ENCODE data around the gene PPM1L.

PPM1L gene

DNA sequence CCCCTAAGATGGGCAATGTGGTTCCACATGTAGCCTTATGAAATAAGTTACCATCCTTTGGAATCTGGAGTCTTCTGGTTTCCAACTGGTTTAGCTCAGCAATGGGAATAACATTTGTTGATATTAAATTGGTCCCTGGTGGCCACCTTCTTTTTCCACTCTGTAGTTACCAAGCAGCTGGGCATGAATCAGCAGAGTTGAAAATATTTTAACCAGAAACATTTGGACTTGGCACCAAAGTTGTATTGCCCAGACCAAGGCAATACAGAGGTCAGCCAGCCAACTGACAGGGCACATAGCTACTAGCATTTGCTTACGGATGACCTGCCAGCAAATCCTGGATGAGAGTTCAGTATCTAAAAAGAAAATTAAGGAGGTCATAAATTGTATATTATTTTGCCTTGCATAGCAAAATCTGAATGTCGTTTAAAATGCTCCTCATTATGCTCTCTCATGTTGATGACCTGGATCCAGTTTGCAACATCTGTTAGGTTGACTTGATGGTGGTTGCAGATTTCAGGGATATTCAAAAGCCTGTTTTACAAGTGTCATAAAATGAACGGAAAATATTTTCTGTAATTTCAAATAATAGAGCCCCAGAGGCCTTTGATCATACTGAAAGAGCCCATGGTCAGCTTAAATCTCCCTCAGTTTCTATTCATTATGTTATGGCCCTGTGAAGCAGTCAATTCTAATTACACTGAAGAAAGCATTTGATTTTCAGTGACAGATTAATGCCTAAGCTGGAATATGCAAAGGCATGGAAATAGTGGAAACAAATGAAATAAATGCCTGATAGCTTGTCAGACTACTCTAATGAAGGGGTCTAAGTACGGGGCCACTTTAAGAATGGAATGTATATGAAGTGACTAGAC lies 54.6 kb downstream of the PPM1L start:
- DNase-seq: no peak

DNA sequence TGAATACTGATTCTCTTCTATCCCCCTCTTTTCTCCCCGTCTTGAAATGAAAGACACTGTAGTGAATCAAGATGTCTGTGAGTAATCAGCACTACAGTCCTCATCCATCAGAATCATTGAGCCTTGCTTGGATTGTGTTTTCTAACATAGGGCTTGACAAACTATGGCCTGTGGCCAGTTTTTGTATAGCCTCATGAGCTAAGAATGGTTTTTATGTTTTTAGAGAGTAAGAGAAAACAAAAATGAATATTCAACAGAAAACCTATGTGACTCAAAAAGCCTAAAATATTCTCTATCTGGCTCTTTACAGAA lies 55.2 kb downstream of the PPM1L start:
- DNase-seq: no peak

DNA sequence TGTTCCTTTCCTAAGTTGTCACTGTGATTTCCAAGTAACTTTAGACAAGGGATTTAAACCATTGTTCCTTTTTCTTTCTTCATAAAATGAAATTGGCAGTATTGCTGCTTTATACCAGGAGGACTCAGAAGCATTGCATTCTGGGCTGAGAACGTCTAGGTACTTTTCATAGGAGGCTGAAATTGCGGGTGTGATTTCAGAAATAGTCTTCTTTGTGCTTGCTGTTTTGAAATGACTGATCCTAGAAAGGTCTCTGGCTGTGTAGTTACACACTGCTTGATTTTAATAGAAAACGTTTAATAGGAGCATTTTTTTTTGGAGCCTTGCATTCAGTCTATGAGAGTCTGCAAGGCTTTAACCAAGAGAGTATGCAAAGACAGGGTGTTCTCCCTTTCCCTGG lies 56.3 kb downstream of the PPM1L start:
- DNase-seq: no peak

DNA sequence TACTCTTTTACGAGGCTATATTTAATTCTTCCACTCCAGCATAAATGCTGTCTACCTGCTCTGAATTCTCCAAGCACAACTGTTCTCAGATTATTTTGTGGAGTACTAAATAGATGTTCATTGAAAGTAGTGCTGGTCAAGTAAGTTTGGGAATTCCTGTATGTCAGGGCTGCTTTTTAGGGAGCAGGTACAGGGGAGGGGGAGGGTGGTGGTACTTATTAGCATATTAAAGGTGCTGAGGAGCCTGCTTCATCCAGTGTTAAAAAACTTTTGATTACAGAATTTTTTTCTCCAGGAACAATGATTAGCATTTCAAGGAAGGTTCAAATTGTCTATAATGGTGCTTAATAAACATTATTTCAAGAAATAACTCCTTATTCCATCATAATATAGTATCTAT lies 59.2 kb downstream of the PPM1L start:
- DNase-seq: no peak

DNA sequence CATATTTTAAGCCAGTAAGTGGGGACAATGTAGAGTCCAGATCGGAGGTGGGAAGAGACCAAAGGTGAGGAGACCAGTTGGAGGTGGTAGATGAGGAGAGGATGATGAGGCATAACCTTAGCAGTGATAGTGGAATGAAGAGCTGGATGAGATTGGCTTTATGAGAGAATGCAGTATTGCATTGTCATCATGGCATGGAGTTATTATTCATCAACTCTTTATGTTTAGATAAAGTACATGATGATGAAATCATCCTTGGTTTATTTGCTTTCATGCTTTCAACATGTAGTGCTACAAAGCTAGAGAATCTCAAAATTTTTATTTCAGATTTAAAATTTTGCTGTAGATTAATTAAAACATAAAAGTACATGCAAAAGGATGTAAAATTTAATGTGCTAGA lies 64.0 kb downstream of the PPM1L start:
- no peak for DNase-seq

DNA sequence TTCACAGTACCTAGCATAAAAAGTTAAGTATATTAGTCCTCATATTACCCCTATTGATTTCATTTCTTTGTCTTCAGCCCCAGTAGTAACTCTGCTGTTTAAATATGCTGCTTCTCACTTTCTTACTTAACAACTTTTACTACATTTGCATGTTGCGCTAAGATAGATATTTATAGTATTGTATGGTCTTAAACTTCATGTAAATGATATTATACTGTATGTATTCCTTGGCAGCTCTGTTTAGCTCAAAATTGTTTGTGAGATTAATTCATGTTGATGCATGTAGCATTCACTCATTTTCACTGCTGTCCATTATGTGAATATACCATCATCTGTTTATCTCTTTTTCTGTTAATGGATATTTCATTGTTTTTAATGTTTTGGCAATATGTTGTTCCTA lies 64.4 kb downstream of the PPM1L start:
- DNase-seq: no peak

DNA sequence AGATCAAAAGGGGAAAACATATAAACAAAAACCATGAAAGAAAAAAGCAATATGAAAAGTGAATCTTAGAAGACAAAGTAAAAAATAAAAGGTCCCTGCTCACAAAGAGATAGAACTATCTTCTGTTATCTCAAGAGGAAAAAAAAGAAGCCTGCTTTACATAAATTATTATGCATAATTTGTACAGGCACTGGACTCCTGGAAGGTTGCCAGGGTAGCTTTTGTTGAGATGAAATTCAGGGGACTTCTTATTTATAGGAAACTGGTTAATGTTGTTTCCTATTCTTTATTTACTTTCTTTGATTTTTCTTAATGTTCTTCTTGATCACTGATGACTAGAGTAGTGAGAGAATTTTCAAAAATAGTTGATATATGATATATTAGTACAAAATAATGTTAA lies 66.9 kb downstream of the PPM1L start:
- DNase-seq: no peak

DNA sequence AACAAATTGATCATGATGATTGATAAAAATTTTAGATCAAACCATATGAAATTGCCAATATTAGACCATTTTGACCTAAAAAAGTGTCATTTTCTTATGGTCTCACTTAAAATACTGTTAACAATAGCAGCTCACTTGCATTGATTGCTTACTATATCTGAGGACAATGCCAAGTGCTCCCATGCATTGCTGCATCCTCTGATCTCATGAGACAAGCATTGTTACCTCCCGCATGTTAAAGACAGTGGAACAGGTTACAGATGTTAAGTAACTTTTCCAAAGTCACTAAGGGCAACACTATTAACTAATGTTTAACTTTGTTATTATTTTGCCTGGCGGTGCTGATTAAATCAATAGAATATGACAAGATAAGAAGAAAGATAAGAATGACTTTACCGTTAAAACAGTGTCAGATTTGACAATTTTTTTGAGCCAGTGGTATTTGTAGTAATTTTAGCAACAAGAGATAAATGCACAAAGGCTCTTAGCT lies 69.3 kb downstream of the PPM1L start:
- no peak for DNase-seq

DNA sequence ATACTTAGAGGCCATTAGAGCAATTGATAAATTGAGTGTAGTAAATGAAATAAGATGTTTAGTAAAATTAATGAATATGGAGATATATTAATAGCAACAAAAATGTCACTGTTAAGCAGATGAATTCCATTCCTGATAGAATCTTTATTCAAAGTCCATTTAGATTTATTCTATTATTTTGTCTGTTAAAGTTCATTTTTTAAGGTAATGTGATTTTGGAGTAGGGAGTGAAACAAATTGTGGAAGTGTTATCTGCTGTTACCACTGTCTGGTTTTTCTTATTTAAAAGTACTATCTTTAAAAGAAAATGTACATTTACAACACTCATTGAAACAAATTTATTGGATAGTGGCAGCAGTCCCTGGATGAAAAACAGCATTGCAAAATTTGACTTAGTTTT lies 70.4 kb downstream of the PPM1L start:
- DNase-seq: no peak

DNA sequence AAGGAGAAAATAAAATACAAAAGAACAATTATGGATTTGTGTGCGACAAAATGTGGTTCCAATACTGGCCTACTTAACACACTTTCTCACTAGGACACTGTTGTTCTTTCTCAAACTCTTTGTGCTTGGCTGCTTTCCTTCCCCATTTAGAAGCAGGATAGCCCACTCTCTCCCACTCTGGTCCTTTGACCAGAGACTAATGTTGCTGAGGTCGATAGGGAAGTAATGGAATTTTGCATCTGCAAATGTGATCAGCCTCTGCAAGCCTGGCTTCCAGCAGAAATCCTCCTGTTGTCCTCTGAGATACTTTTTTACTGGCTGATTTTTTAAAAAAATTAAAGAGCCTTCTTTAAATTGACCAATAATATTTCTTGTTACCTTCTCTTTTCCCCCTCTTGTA lies 71.0 kb downstream of the PPM1L start:
- no peak for DNase-seq

DNA sequence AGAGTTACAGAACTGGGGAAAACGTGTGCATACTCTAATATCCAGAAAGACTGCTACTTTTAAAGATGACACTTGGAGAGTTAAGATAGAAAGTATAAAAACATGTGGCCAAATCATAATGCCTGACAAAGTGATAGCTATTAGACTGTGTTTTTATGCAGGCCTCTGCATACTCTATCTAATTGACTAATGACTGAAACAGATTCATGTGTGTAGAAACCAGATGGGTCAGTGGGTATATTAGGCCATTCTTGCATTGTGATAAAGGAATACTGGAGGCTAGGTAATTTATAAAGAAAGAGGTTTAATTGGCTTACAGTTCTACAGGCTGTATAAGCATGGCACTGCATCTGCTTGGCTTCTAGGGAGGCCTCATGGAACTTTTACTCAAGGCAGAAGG lies 71.5 kb downstream of the PPM1L start:
- no peak for DNase-seq

DNA sequence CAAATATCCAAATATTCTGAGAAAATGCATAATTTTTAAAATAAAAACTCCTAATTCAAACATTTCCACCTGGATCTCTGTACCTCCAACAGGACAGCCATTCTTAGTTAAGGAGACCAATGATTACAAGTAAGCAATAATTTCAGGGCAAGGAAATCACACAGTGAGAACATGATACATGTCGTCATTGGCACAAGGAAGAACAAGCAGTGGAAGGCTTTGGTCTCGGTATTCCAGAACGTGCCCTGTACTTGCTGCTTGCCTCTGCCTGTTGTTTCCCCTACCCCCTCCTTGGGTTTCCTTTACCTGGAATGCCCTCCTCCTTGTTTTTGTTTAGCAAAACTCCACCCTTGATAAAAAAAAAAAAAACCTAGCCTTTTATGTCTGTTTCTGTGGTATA lies 72.8 kb downstream of the PPM1L start:
- no peak for DNase-seq

DNA sequence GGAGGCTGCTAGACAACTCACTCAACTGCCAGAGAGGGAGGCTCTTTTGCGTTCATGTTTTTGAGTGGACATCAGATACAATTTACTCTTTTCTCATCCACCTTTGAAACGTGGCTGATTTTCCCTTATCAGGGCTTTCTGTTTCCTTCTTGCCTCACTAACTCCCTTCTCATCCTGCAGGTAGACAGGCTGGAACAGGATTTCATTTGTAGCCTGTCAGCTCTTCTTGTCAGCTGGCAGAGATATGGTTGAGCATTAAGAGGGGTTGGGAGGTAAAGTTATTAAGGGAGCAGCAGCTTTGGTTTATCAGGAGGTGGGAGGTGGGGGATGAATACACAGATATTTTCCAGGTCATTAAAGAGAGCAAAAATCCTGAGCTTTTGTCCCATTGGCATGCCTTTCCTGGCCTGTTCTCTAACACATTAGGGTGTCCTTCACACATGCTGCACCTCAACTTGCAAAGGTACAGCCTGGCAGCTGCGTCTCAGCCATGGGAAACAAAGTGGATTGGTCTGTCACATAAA lies 73.5 kb downstream of the PPM1L start:
- DNase-seq: no peak

DNA sequence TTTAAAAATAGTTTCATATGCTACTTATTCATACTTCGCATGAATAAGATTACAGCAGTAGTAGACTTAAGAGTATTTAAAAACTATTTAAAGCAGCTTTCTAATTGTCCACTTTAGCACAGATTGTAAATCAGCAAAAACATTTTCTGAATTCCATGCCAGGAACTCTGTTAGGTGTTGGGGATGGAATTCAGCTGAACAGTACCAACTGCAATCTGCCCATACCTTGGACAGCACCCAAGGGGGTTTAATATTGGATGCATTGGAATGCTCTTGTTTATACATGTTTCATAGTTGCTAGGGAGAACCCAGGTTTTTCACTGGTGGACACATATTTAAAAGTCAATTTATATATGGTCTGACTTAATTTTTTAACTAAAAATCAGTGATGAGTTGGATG lies 74.8 kb downstream of the PPM1L start:
- DNase-seq: no peak

DNA sequence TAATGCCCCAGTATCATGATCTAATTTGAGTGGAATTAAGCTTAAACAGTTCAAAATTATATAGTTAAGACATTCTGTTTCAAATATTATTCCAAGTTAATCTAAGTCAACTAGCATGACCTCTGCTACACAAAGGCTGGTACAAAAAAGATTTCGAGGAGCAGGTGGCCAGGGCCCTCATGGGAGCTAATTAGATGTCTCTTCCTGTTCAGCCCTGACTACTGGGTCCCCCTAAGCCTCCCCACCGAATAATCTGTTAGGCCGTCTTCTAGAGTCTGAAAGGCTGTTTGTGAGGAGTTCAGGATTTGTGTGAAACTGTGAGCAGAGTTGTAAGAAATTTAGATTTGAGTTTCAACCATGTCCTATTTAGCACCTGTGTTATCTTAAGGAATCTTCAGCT lies 75.4 kb downstream of the PPM1L start:
- no peak for DNase-seq

DNA sequence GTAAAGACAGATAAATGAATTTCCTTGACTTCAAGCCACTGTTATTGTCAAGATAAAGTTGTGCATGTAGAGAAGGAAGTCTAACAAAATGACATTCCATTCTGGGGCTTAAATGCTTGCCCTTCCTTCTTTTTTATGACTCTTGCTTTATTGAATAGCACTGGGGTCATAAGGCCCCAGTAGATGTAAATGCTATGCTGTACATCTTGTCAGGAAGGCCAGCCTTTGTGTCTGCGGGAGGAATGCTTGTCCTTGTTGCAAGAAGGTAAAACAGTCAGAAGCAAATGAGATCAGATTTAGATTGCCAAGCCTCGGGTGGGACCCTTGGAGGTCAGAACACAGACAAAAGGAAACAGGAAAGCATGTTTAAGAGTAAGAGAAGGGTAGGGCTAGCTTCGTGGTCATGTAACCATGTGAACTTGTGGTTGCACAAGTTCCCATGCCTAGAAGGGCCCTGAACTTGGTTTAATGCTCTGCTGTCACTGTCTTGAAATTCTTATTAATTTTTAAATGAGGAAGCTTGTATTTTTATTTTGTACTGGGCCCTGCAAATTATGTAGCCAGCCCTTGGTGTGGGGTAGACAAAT lies 81.5 kb downstream of the PPM1L start:
- DNase-seq: no peak

DNA sequence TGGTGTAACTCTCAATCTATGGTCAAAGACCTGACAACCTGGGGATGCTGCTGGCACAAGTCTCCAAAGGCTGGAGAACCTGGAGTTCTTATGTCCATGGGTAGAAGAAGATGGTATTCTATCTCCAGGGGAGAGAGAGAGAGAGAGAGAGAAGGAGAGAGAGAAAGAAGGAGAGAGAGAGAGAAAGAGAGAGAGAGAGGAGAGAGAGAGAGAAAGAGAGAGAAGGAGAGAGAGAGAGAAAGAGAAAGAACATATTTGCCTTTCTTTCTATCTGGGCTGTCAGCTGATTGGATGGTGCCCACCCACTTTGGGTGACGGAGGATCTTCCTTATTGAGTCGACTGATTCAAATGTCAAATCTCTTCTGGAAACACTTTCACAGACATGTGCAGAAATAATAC lies 84.6 kb downstream of the PPM1L start:
- no peak for DNase-seq

DNA sequence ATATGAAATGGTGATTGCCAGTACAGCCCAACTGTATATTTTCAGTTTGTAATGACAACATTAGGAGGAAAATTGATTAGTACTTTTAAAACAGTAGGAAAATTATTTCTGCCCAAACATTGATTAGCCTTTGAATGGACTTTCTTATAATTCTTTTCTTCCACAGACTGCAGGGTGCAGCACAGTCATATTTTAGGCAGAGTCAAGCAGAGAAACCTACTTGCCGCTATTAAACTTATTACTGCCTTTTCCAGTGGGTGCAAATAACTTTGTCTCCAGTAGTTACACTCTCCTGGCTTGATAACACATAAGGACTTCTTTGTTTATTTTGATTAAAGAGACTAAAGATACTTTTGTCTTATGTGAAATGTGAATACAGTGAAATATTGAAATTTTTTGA lies 85.4 kb downstream of the PPM1L start:
- DNase-seq: no peak

DNA sequence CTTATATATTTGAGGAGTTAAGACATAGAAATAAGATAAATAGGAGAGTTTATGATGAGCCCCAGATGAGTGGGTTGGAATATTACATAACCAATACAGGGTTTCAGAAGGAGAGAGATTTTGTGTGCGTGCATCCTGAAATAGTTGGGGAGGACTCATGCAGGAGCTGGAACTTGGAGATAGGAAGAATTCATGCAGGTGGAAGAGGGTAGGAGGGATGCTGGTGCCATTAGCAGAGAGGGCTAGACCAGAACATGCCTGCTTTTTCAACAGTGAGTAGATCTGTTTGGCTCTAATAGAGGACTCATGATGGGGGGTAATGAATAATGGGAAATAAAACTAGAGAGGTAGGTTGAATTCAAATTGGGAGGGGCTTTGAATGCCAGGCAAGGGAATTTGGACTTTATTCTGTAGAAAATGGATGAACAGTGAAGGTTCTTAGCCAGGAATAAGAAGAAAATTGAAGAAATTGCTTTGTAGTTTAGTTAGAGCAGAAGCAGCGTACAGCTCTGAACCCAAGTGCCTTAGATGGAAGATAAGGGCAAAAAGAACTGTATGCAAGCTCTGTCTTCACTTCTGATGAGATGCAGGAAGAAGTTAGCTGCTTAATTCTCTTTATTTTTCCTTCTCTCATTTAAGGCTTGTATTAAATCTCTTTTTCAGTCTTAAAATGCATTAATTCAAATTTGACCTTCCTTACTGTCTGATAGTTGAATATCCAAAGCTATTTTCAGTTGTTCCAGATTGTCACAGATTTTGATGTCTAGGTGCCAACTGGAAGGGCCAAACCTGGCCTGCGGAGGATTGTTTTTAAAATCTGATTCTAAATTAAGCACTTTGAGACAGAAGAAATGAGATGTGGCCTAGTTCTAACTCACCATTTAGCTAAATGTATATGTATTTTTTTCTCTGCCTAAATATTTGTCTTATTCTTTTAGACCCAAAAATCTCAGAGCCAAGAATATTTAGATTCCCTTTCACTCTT lies 86.3 kb downstream of the PPM1L start:
- DNase-seq: no peak

DNA sequence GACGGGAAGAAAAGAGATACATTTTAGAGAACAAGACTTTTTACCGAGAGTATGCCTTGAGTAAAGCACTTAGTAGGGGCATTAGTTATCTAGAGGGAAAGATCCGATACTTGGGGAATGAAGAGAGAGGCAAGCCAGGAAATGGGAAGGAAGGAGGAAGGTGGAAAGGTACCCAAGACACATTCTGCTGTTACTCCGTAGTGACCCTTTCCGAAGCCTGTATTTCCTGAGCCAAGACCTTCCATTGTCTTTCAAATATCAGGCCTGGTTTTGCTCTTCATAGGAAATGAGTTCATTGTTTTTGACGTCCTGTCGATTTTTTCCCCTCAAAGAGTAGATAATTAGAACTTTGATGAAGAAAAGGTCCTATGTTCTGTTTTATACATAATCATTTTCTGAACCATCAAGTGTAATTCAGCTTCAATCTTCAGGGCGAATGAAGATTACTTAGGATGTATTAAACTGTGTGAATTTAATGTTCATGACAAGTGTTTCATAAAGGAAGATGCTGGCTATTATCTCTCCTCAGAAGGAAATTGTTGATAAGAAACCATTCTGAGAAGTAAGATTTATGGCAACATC lies 95.7 kb downstream of the PPM1L start:
- DNase-seq: no peak

DNA sequence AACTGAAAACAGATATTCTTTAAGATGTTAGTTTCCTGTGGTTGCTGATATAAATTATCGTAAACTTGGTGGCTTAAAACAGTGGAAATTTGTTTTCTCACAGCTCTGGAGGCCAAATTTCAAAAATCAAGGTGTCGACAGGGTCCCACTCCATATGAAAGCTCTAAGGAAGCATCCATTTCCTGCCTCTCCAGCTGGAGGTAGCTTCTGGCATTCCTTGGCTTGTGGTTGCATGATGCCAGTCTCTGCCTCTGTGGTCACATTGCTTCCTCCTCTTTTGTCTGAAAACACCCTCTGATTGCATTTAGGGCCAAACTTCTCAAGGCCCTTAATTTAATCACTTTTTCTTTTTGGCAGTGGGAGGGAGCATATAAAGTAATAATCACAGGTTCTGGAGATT lies 96.8 kb downstream of the PPM1L start:
- DNase-seq: no peak

DNA sequence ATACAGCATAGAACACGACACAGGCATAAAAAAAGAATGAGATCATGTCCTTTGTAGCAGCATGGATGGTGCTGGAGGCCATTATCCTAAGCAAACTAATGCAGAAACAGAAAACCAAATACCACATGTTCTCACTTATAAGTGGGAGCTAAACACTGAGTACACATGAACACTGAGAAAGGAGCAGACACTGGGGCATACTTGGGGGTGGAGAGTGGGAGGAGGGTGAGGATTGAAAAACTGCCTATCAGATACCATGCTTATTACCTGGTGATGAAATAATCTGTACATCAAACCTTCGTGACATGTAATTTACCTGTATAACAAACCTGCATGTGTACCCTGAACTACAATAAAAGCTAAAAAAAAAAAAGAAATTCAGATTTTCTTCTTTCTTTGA lies 100.4 kb downstream of the PPM1L start:
- no peak for DNase-seq

All from stimulated activated CD4-positive, alpha-beta T cell treated with anti-CD3 and anti-CD28 coated beads, Interleukin-12 subunit alpha, Interleukin-12 subunit beta, amount 100 ng/mL, for 4 hours (primary cell).